HEK293 (cell line): ENCODE results near the gene ATF6.

Experiments
- CTCF ChIA-PET: fragments of 350-600 bp; formaldehyde crosslinking; extraction: SDS; loops from one replicate; lab custom pipeline; 2021; ENCODE audit warnings: antibody characterized with exemption; lab: Yijun Ruan, JAX
- POLR2A ChIA-PET: fragments of 300-600 bp; formaldehyde crosslinking; extraction: SDS; loops from one replicate; lab custom pipeline; 2020; ENCODE audit warnings: antibody characterized with exemption, inconsistent platforms; lab: Yijun Ruan, JAX
- H3K27ac ChIP-seq: fragments of 200-500 bp; sonication (Bioruptor generic); 2 replicates; pipeline ENCODE4 v1.5.1; 2014; ENCODE audit warnings: low read depth, low read length, control low read depth, inconsistent platforms; ENCODE audit errors: extremely low read depth
- H3K36me3 ChIP-seq, 2 experiments: fragments of 200-500 bp in 1 of 2; sonication (Bioruptor generic) in 1 of 2; 1 replicate in 1 of 2; 2 replicates in 1 of 2; pipeline ENCODE4 v1.5.1; 2014 to 2017; ENCODE audit warnings: inconsistent platforms in 2 of 2, low read length in 2 of 2; ENCODE audit not compliant: control insufficient read depth in 2 of 2, insufficient read depth in 1 of 2
- H3K4me1 ChIP-seq: fragments of 200-500 bp; sonication (Bioruptor generic); 2 replicates; pipeline ENCODE4 v1.5.1; 2014; ENCODE audit warnings: mild to moderate bottlenecking, low read length, inconsistent platforms; ENCODE audit not compliant: control insufficient read depth, insufficient read depth
- H3K4me3 ChIP-seq: 2 replicates; pipeline ENCODE4 v1.5.1; 2011; ENCODE audit warnings: low read depth, mild to moderate bottlenecking, control low read depth, low read length, moderate library complexity
- H3K9me3 ChIP-seq: fragments of 200-500 bp; sonication (Bioruptor generic); 2 replicates; pipeline ENCODE4 v1.5.1; 2014; ENCODE audit warnings: low read depth, low read length, inconsistent platforms; ENCODE audit not compliant: control insufficient read depth, insufficient read depth
- BCL11B ChIP-seq: fragments of 450-650 bp; formaldehyde crosslinking; IDR thresholded peaks from 2 replicates; pipeline ENCODE4 v1.5.1; 2016; ENCODE audit warnings: low read depth, missing biosample characterization, missing genetic modification characterization
- MZF1 ChIP-seq: fragments of 450-650 bp; formaldehyde crosslinking; IDR thresholded peaks from 2 replicates; pipeline ENCODE4 v1.5.1; 2017; ENCODE audit warnings: missing biosample characterization, missing genetic modification characterization, borderline replicate concordance
- ZBTB44 ChIP-seq: fragments of 450-650 bp; IDR thresholded peaks from 2 replicates; pipeline ENCODE4 v1.5.1; 2018; ENCODE audit warnings: missing biosample characterization, mild to moderate bottlenecking, missing genetic modification characterization
- ZNF174 ChIP-seq: fragments of 450-650 bp; formaldehyde crosslinking; IDR thresholded peaks from 2 replicates; pipeline ENCODE4 v1.5.0; 2017; ENCODE audit warnings: missing biosample characterization, mild to moderate bottlenecking, missing genetic modification characterization
- ZNF2 ChIP-seq: fragments of 450-650 bp; formaldehyde crosslinking; IDR thresholded peaks from 2 replicates; pipeline ENCODE4 v1.5.1; 2016; ENCODE audit warnings: missing biosample characterization, missing genetic modification characterization
- ZNF354C ChIP-seq: fragments of 450-650 bp; formaldehyde crosslinking; IDR thresholded peaks from 2 replicates; pipeline ENCODE4 v1.5.1; 2016; ENCODE audit warnings: missing biosample characterization, missing genetic modification characterization, low read depth, borderline replicate concordance
- ZNF426 ChIP-seq: fragments of 450-650 bp; formaldehyde crosslinking; IDR thresholded peaks from 2 replicates; pipeline ENCODE4 v1.5.1; 2017; ENCODE audit warnings: missing biosample characterization, missing genetic modification characterization, mild to moderate bottlenecking, inconsistent platforms, moderate library complexity
- ZNF449 ChIP-seq: fragments of 450-650 bp; formaldehyde crosslinking; IDR thresholded peaks from 2 replicates; pipeline ENCODE4 v1.5.1; 2017; ENCODE audit warnings: missing biosample characterization, mild to moderate bottlenecking, missing genetic modification characterization, moderate library complexity
- ZNF624 ChIP-seq: fragments of 450-650 bp; formaldehyde crosslinking; IDR thresholded peaks from 2 replicates; pipeline ENCODE4 v1.5.1; 2017; ENCODE audit warnings: missing biosample characterization, missing genetic modification characterization
- ZNF654 ChIP-seq: fragments of 450-650 bp; formaldehyde crosslinking; IDR thresholded peaks from 2 replicates; pipeline ENCODE4 v1.5.1; 2016; ENCODE audit warnings: low read depth, missing biosample characterization, missing genetic modification characterization
- ZNF660 ChIP-seq: fragments of 450-650 bp; IDR thresholded peaks from 2 replicates; pipeline ENCODE4 v1.5.1; 2018; ENCODE audit warnings: missing biosample characterization, mild to moderate bottlenecking, missing genetic modification characterization
- ZSCAN23 ChIP-seq: fragments of 450-650 bp; formaldehyde crosslinking; IDR thresholded peaks from 2 replicates; pipeline ENCODE4 v1.5.1; 2016; ENCODE audit warnings: missing biosample characterization, missing genetic modification characterization

Gene ATF6

GRCh38 chr1:161955606-161956005 is 189.5 kb downstream of the ATF6 start:
- Histone ChIP-seq H3K27ac (no peak overlapping the region), H3K9me3 (no peaks in the 10 kb centered on the region), H3K4me3 (no peak overlapping the region), H3K4me1 (no peaks in the 10 kb centered on the region), H3K36me3 (peaks cover 0 to 10% of the 10 kb centered on the region in 2 experiments; a peak in 1 of 3 replicates)
- peak; percentile 40; the same call in 1 of the 2 replicates for TF ChIP-seq ZNF449
- no peak for TF ChIP-seq ZNF654 (tag by site-specific recombination)
- no peak for TF ChIP-seq MZF1
- ChIA-PET POLR2A (no interaction called here), CTCF (interaction anchor here (1.1 kb wide), 1 partner anchor 10 kb away, joined by 3 read pairs; no protein-coding TSS in a partner anchor)

GRCh38 chr1:161956097-161956496 is 190.0 kb downstream of the ATF6 start:
- no peaks in the 10 kb centered on the region for H3K9me3 ChIP-seq
- CTCF ChIA-PET: no interaction called here
- POLR2A ChIA-PET: no interaction called here
- TF ChIP-seq ZNF449 (0 out of 2 replicates have a peak, but pooled peaks have one; percentile 2), ZNF174 (tag by site-specific recombination) (no peak)
- TF ChIP-seq, all 188 proteins: peak for 1
- H3K4me3 ChIP-seq: no peak overlapping the region
- H3K27ac ChIP-seq: no peak overlapping the region
- H3K36me3 ChIP-seq: peaks cover 0 to 14% of the 10 kb centered on the region in 2 experiments; a peak in 1 of 3 replicates
- H3K4me1 ChIP-seq: no peaks in the 10 kb centered on the region

GRCh38 chr1:161956930-161957329 is 190.8 kb downstream of the ATF6 start:
- H3K4me3 ChIP-seq: no peak overlapping the region
- H3K9me3 ChIP-seq: no peaks in the 10 kb centered on the region
- POLR2A ChIA-PET: no interaction called here
- CTCF ChIA-PET: interaction anchor here (1.6 kb wide), 1 partner anchor 29 kb away, joined by 3 read pairs; no protein-coding TSS in a partner anchor
- H3K27ac ChIP-seq: no peak overlapping the region
- H3K4me1 ChIP-seq: no peaks in the 10 kb centered on the region
- TF ChIP-seq ZNF2 (no peak), ZBTB44 (tag by site-specific recombination) (no peak), ZNF354C (tag by site-specific recombination) (no peak), ZNF426 (tag by site-specific recombination) (no peak), ZSCAN23 (tag by site-specific recombination) (no peak), ZNF660 (no peak)
- peaks cover 0 to 14% of the 10 kb centered on the region in 2 experiments; a peak in 1 of 3 replicates for H3K36me3 ChIP-seq

- POLR2A ChIA-PET: no interaction called here
Observed at GRCh38 chr1:161958425-161958824, 192.3 kb downstream of the ATF6 start.

More at GRCh38 chr1:161958425-161958824, 192.3 kb downstream of the ATF6 start:
- no peaks in the 10 kb centered on the region for H3K4me1 ChIP-seq
- H3K36me3 ChIP-seq: peaks cover 0 to 14% of the 10 kb centered on the region in 2 experiments; a peak in 1 of 3 replicates
- CTCF ChIA-PET: interaction anchor here (1.0 to 1.6 kb wide), 2 partner anchors 28 to 40 kb away, joined by 3 read pairs; no protein-coding TSS in a partner anchor
- no peaks in the 10 kb centered on the region for H3K9me3 ChIP-seq
- TF ChIP-seq ZNF624 (no peak), BCL11B (no peak)
- TF ChIP-seq, all 188 proteins: peak for 0
- H3K27ac ChIP-seq: no peak overlapping the region
- H3K4me3 ChIP-seq: no peak overlapping the region
